A673 (cell line): ENCODE results near the gene CTDNEP1.

ENCODE experiments used
- CTCF ChIP-seq: fragments of 300-800, 200-600 bp; sonication (generic); conservative IDR thresholded peaks from 2 replicates; pipeline ENCODE4 v1.5.1; 2017; ENCODE audit warnings: low read depth, mild to moderate bottlenecking, antibody characterized with exemption, low read length, moderate library complexity, mixed read lengths
- EZH2 ChIP-seq: fragments of 200-600 bp; sonication (generic); IDR thresholded peaks from 2 replicates; pipeline ENCODE4 v1.6.1; 2017; ENCODE audit warnings: borderline replicate concordance, low read depth, mild to moderate bottlenecking, mixed read lengths, antibody characterized with exemption, low read length; ENCODE audit not compliant: poor library complexity, severe bottlenecking

DNA sequence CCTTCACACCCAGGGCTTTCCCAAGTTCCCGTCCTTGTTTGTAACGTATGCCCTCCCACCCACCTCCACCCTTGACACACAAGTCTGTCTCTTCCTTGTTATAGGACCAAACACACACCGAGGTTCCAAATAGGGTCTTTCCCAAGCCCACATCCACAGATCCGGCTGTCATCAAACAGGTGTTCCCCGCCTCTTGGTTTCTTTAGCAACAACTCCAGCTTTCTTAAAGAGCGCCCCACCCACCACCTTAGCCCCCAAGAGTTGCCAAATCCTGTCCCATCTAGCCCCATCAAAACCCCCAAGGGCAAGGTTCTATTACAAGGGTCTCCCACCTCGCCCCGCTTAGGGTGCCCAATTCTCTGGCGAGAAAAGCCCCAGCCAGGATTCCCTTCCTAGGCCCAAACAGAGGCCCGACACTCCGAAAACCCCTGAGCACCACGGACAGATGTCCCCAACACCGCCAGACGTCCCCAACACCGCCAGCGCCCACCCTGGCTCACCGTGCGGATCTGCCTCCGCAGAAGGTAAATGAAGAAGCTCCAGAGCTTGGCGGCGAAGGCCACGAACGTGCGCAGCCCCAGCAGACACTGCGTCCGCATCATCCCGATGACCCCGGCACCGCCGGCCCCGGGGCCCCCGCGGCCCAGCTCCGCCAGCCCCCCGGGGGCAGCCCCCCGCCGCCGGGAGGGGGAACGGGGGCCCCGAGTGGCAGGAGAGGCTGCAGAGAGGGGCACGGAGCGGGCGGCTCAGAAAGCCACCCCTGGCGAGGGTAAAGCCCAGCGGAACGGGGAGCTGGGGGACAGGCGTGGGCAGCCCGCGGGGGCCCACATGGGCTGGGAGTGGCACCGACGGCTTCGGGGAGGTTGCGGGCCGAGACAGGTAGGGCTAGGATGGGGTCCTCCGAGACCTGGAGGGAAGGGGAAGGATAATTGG lies 573 bp downstream of the CTDNEP1 start:
- TF ChIP-seq CTCF (no peak), EZH2 (no peak)
